NOMO-1 treated with DMSO at 0.1 percent for 48 hours (cell line): ENCODE measurements around the gene FBXO9.

Experiments used
- DNase-seq: peaks from one replicate; lab custom pipeline; 2025; ENCODE audit not compliant: unreplicated experiment; lab: John Stamatoyannopoulos, UW

FBXO9 gene

DNA sequence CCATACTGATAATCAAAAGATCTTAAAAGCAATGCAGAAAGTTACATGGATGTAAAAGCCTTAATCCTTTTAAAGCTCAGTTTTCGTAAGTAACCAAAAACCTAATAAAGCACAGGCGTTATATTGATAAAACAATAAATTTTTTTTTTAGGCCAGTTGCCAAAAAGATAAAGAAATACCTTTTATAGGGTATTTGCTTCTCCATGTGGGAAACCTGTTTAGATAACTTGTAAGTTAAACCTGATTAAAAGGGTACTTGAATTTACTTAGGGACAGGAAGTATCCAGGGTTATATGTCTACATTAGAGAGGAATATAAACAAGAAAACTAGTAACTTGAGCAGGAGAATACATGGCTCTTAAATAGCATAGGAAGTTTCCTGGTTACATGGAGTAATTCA is 21.1 kb downstream of the FBXO9 start:
- DNase-seq = no peak

DNA sequence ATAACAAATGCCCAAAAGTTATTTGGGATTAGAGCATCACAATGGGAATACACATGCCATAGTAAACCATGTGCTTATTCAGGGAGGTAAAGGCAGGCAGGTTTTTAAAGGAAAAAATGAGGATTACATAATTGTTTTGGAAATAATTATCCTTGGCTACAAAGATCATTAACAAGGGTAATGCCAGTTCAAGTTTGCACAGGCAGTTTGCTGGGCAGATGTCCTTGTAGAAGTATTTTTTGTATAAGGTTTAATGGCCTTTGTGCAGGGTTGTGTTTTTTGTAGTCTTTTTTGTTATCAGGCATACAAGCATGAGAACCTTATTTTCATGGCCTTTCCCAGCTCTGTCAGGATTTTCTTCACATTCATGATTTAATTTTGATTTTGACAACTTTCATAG is 24.7 kb downstream of the FBXO9 start:
- no peak for DNase-seq

GRCh38 chr6:53090576-53090975 is 25.4 kb downstream of the FBXO9 start:
- DNase-seq = no peak

DNA sequence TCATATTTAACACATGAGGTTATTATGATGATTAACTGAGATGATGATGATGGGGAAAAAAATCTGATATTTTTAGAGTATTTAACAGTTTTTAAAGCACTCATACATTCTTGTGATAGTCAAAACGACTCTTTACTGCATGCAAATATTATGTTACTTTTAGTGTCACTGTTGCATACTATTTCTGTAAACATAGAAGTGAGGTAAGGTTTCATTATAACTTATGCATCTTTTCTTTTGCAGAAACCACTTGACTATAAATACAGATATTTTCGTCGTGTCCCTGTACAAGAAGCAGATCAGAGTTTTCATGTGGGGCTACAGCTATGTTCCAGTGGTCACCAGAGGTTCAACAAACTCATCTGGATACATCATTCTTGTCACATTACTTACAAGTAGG is 30.1 kb downstream of the FBXO9 start:
- no peak for DNase-seq

- DNase-seq = no peak
These were observed 30.5 kb downstream of the FBXO9 start for GRCh38 chr6:53095716-53096115.

- no peak for DNase-seq
These were observed 35.4 kb downstream of the FBXO9 start for GRCh38 chr6:53100561-53100960.

GRCh38 chr6:53101006-53101405 is 35.8 kb downstream of the FBXO9 start:
- DNase-seq = no peak

DNA sequence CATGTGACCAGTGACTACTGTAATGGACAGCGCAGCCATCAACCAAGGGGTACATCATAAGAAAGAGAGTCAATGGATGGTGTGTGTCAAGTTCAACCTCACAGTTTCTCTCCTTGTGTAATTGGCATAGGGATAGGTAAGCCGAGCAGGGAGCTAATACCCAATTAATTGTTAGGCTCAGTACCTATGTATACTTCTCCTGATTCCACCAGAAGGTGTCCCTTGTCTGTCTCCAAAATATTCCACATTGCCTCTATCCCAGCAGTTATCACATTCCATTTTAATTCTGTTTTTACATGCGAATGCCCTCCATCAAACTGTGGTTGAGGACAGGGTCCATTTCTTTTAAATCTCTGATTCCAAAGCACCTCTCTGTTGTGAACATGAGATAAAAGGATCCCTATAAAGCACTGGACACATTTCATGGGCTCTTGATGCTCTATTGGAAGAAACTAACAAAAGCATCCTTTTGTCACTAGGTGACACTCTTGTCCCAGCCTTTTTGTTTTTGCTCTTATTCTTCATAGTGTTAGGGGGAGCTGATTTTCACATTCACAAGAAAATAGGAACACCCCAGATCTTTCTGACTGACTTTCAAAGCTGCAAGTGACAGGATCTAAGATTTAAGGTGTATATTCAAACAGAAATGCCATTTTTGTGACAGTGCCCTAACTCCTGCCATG is 38.9 kb downstream of the FBXO9 start:
- no peak for DNase-seq

GRCh38 chr6:53104916-53105315 is 39.7 kb downstream of the FBXO9 start:
- no peak for DNase-seq

DNA sequence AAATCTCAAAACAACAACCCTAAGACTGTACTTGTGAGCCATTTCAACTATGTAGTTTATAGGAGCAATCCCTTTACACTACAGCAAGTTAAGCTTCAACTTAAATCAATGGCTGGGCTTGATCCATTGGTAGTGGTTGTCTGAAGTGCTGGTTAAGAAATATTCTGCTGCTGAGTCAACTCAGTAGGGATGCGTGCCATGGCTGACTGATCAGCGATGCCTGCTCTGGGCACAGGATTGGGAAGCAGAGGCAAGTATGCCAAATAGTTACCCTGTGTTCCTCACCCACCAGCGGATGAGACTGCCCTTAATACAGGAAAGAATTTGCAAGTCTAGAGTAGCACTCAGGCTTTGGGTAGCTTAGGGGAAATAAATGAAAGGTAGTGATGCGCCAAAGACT is 41.9 kb downstream of the FBXO9 start:
- DNase-seq = no peak

DNA sequence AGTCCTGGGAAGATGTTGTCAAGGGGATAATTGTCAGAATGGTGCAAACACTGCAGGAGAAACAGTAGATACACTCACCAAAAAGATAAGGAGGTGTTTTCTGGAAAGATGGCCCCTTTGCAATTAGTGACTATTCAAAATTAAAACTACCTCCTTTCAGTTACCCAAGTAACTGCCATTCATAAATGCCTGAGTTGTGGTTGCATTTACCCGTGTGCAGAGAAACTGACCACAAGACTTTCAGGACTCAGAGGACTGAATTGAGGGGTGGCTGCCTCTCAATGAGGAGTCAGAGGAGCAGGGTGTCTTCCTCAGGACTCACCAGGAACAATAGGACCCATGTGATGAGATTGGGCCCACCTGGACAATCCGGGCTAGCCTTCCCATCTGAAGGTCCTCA is 44.4 kb downstream of the FBXO9 start:
- DNase-seq = no peak

DNA sequence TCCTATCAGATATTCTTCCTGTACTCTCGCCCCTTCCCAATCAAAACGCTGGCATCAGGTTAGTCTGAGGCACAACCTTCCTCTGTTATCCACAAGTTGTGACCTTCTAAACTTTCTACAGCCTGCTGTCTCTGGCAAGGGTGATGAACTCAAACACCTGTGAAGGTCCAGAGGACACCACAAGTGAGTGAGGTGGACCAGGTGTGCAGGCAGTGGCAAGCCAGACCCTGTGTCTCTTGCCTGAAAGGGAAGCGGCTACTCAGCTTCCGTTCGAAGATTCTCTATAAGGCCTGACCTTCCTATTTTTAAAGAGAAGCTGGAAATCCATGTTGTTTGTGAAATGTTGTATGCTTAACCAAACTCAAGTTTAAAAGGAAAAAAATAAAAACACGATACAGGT is 46.7 kb downstream of the FBXO9 start:
- no peak for DNase-seq

DNA sequence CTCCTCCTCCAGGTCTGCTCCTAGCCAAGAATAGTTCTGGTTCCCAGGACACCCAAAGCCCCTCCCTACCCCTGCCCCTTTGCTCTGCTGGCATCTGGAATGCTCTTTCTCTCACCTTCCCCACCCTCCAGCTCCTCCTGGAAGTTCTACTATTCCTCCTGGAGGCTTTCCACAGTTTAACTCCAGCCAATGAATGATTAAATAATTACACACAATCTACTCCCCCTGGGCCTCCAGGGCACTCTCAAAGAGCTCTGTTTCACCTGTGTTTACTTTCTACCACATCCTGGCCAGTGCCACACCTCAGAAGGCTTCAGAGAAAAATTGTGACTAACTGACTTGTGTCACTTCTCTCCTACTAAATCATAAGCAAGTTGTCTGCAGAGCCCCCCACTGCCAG is 47.2 kb downstream of the FBXO9 start:
- no peak for DNase-seq

GRCh38 chr6:53112871-53113270 is 47.7 kb downstream of the FBXO9 start:
- DNase-seq = no peak

DNA sequence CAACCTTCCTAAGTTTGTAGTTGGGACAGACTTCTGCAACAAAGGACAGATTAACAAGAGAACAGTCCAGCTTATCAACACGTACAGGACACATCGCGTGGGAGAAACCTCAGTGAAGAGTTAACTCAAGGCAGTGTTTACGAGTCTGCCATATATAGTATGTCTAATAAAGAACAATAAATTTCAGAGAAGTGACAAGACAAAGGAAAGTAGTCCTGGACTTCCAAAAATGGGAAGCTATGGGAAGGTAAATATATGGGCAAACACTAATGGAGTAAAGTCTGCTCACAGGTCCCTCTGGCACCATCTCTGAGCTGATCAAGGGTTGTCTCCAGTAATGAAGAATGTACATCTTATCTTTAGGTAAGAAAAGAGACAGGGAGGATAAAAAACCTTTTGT is 48.5 kb downstream of the FBXO9 start:
- no peak for DNase-seq

- no peak for DNase-seq
These were observed 49.9 kb downstream of the FBXO9 start for GRCh38 chr6:53115113-53115512.

DNA sequence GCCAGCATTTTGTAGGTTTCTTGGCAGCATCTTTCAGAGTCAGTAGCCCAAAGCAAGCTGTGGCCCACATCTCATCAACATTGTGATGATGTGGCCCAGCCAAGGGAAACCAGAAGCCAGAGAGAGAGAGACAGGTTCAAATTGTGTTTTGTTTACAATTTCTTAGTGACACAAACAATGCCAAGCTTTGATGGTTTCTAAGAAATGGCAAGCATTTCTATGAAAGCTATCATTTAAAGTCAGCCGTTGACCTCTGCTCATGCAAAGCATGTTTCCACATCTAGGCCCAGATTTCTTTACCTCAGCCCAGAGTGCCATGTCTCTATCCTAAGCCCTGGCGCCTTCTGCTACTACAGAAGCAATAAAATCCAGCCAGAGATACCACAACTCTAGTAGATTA is 50.5 kb downstream of the FBXO9 start:
- no peak for DNase-seq

DNA sequence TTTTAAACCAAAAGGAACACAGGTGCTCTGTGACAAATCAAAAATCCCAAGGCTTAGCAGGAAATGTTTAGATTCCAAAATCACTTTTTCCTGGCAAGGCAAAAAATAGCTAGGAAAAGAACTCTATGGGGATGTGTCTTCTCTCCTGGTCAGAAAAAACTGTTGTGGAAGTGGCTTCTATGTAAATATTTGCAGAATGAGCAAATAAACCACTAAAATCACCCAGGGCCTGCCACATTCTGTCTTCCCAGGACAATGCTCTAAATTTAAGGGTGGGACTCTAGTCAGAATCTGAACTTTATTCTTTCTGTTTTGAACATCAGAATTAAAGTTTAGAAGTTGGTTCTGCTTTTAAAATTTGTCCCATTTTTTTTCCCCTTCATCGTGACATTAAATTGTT is 54.1 kb downstream of the FBXO9 start:
- no peak for DNase-seq

GRCh38 chr6:53119772-53120409 is 54.7 kb downstream of the FBXO9 start:
- DNase-seq = no peak

GRCh38 chr6:53124131-53124800 is 59.1 kb downstream of the FBXO9 start:
- DNase-seq = no peak

DNA sequence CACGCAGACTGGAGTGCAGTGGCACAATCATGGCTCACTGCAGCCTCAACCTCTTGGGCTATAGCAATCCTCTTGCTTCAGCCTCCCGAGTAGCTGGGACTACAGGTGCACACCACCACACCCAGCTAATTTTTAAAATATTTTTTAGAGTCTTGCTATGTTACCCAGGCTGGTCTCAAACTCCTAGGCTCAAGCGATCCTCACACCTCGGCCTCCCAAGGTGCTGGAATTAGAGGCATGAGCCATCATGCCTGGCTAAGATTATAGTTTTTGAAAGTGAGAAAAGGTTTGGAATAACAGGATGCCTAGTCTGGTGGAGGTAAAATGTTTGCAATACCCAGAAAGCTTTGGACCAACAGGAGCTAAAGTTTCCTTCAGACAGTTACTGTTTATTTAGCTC is 60.1 kb downstream of the FBXO9 start:
- no peak for DNase-seq

- no peak for DNase-seq
These were observed 63.6 kb downstream of the FBXO9 start for GRCh38 chr6:53128842-53129241.
